ENCODE measurements around the gene FNDC3A.

Gene FNDC3A

GRCh38 chr13:49082653-49083536 lies 107.2 kb downstream of the FNDC3A start:
- no peak for TF ChIP-seq CTCF (IDR thresholded peaks at IDR 0.05)
- Histone ChIP-seq H3K27me3 (ENCODE audit: control insufficient read depth, insufficient read depth, low read length) (no peaks in the 10 kb centered on the region), H3K79me2 (no peaks in the 10 kb centered on the region), H3K36me3 (ENCODE audit: control insufficient read depth, insufficient read depth, low read length) (no peaks in the 10 kb centered on the region), H3K27ac (no peak overlapping the region), H3K4me3 (ENCODE audit: low read depth, low read length) (no peak overlapping the region), H2AFZ (no peak overlapping the region), H3K9me3 (ENCODE audit: control insufficient read depth, low read length) (no peaks in the 10 kb centered on the region), H3K4me1 (no peaks in the 10 kb centered on the region), H3K9ac (no peak overlapping the region), H3K4me2 (ENCODE audit: low read length) (no peak overlapping the region)

- Histone ChIP-seq H3K79me2 (no peaks in the 10 kb centered on the region), H3K27ac (no peak overlapping the region), H3K9ac (no peak overlapping the region), H2AFZ (no peak overlapping the region), H3K9me3 (ENCODE audit: control insufficient read depth, low read length) (no peaks in the 10 kb centered on the region), H3K36me3 (ENCODE audit: control insufficient read depth, insufficient read depth, low read length) (no peaks in the 10 kb centered on the region), H3K4me3 (ENCODE audit: low read depth, low read length) (no peak overlapping the region), H3K4me1 (no peaks in the 10 kb centered on the region), H3K27me3 (ENCODE audit: control insufficient read depth, insufficient read depth, low read length) (no peaks in the 10 kb centered on the region), H3K4me2 (ENCODE audit: low read length) (no peak overlapping the region)
- TF ChIP-seq CTCF (IDR thresholded peaks at IDR 0.05) = no peak
Measured at GRCh38 chr13:49084961-49085360, 109.2 kb downstream of the FNDC3A start.

GRCh38 chr13:49086722-49087121 lies 111.0 kb downstream of the FNDC3A start:
- no peaks in the 10 kb centered on the region for H3K9me3 ChIP-seq (ENCODE audit: control insufficient read depth, low read length)
- H3K4me1 ChIP-seq = no peaks in the 10 kb centered on the region
- H3K27me3 ChIP-seq (ENCODE audit: control insufficient read depth, insufficient read depth, low read length) = no peaks in the 10 kb centered on the region
- no peak overlapping the region for H2AFZ ChIP-seq
- H3K36me3 ChIP-seq (ENCODE audit: control insufficient read depth, insufficient read depth, low read length) = no peaks in the 10 kb centered on the region
- no peak overlapping the region for H3K4me2 ChIP-seq (ENCODE audit: low read length)
- H3K9ac ChIP-seq = no peak overlapping the region
- H3K79me2 ChIP-seq = no peaks in the 10 kb centered on the region
- no peak for TF ChIP-seq CTCF (IDR thresholded peaks at IDR 0.05)
- no peak overlapping the region for H3K4me3 ChIP-seq (ENCODE audit: low read depth, low read length)
- H3K27ac ChIP-seq = no peak overlapping the region

- no peak overlapping the region for H3K4me3 ChIP-seq (ENCODE audit: low read depth, low read length)
- no peaks in the 10 kb centered on the region for H3K27me3 ChIP-seq (ENCODE audit: control insufficient read depth, insufficient read depth, low read length)
- H3K9ac ChIP-seq = no peak overlapping the region
- no peaks in the 10 kb centered on the region for H3K4me1 ChIP-seq
- H3K36me3 ChIP-seq (ENCODE audit: control insufficient read depth, insufficient read depth, low read length) = no peaks in the 10 kb centered on the region
- TF ChIP-seq CTCF (IDR thresholded peaks at IDR 0.05) = no peak
- H3K9me3 ChIP-seq (ENCODE audit: control insufficient read depth, low read length) = no peaks in the 10 kb centered on the region
- H3K79me2 ChIP-seq = no peaks in the 10 kb centered on the region
- H2AFZ ChIP-seq = no peak overlapping the region
- H3K4me2 ChIP-seq (ENCODE audit: low read length) = no peak overlapping the region
- no peak overlapping the region for H3K27ac ChIP-seq
Measured at GRCh38 chr13:49093376-49093775, 117.7 kb downstream of the FNDC3A start.

- Histone ChIP-seq H3K27ac (no peak overlapping the region), H3K4me2 (ENCODE audit: low read length) (no peak overlapping the region), H3K4me3 (ENCODE audit: low read depth, low read length) (no peak overlapping the region), H3K4me1 (no peaks in the 10 kb centered on the region), H3K27me3 (ENCODE audit: control insufficient read depth, insufficient read depth, low read length) (no peaks in the 10 kb centered on the region), H3K9me3 (ENCODE audit: control insufficient read depth, low read length) (no peaks in the 10 kb centered on the region), H3K9ac (no peak overlapping the region), H3K79me2 (no peaks in the 10 kb centered on the region), H3K36me3 (ENCODE audit: control insufficient read depth, insufficient read depth, low read length) (no peaks in the 10 kb centered on the region), H2AFZ (no peak overlapping the region)
- no peak for TF ChIP-seq CTCF (IDR thresholded peaks at IDR 0.05)
Measured at GRCh38 chr13:49097374-49097773, 121.7 kb downstream of the FNDC3A start.
